ACC112 (cell line): ENCODE measurements around the gene FERMT2.
A peak's percentile ranks its signal among the peaks of the same experiment; 100 is the strongest.
"Not testable (repeated sequence)": the region's sequence is repeated elsewhere in the genome, so short reads cannot be mapped to it uniquely, and the experiment has no call there.

Experiments used
- H2AFZ ChIP-seq: fragments of 200-600 bp; sonication (generic); one replicate; pipeline ENCODE4 v1.6.0; 2017; ENCODE audit warnings: antibody characterized with exemption, low read length; ENCODE audit not compliant: unreplicated experiment
- H3K27ac ChIP-seq: fragments of 200-600 bp; sonication (generic); 2 replicates; pipeline ENCODE4 v1.5.1; 2014; ENCODE audit warnings: low read depth, mild to moderate bottlenecking, antibody characterized with exemption, low read length, moderate library complexity
- H3K27me3 ChIP-seq: fragments of 200-600 bp; sonication (generic); 2 replicates; pipeline ENCODE4 v1.6.1; 2014; ENCODE audit warnings: mild to moderate bottlenecking, antibody characterized with exemption, low read length, moderate library complexity, mixed read lengths; ENCODE audit not compliant: insufficient read depth
- H3K36me3 ChIP-seq: fragments of 200-600 bp; sonication (generic); 2 replicates; pipeline ENCODE4 v1.6.1; 2016; ENCODE audit warnings: mild to moderate bottlenecking, antibody characterized with exemption, low read length, moderate library complexity, mixed read lengths; ENCODE audit not compliant: insufficient read depth
- H3K4me1 ChIP-seq: fragments of 200-600 bp; sonication (generic); one replicate; pipeline ENCODE4 v1.6.1; 2016; ENCODE audit warnings: low read length, mixed read lengths; ENCODE audit not compliant: insufficient read depth, unreplicated experiment, control insufficient read depth
- H3K4me3 ChIP-seq: fragments of 200-600 bp; sonication (generic); 2 replicates; pipeline ENCODE4 v1.5.1; 2014; ENCODE audit warnings: mild to moderate bottlenecking, low read depth, low read length
- H3K79me2 ChIP-seq: fragments of 200-600 bp; sonication (generic); one replicate; pipeline ENCODE4 v1.6.0; 2016; ENCODE audit warnings: low read length; ENCODE audit not compliant: control insufficient read depth, unreplicated experiment, insufficient read depth

FERMT2 gene

GRCh38 chr14:52922059-52922458 lies 28.8 kb downstream of the FERMT2 start:
- peaks cover 90% of the 10 kb centered on the region for H3K79me2 ChIP-seq
- H3K4me1 ChIP-seq, result peaks cover 95% of the 10 kb centered on the region
- no peak overlapping the region for H2AFZ ChIP-seq
- no peak overlapping the region for H3K27ac ChIP-seq
- no peak overlapping the region for H3K4me3 ChIP-seq
- peaks cover 1% of the 10 kb centered on the region; the same call in 1 of the 2 replicates for H3K36me3 ChIP-seq
- no peaks in the 10 kb centered on the region for H3K27me3 ChIP-seq

- not testable (repeated sequence) for H3K4me3 ChIP-seq, H2AFZ ChIP-seq, H3K27me3 ChIP-seq, H3K36me3 ChIP-seq
- peaks cover 87% of the 10 kb centered on the region for H3K4me1 ChIP-seq
- H3K27ac ChIP-seq, result peak overlapping the region; percentile 87
- peaks cover 90% of the 10 kb centered on the region for H3K79me2 ChIP-seq
Observed at GRCh38 chr14:52920411-52920810, 30.4 kb downstream of the FERMT2 start.

- H3K4me3 ChIP-seq, result 0 out of 2 replicates have a peak overlapping the region, but pooled peaks have one; percentile 7
- H3K36me3 ChIP-seq, result peaks cover 13% of the 10 kb centered on the region
- H2AFZ ChIP-seq, result no peak overlapping the region
- H3K27ac ChIP-seq, result peak overlapping the region; percentile 87
- peaks cover 84% of the 10 kb centered on the region for H3K4me1 ChIP-seq
- H3K79me2 ChIP-seq, result peaks cover 90% of the 10 kb centered on the region
- no peaks in the 10 kb centered on the region for H3K27me3 ChIP-seq
Observed at GRCh38 chr14:52919971-52920370, 30.9 kb downstream of the FERMT2 start.

- Histone ChIP-seq H3K36me3 (peaks cover 13% of the 10 kb centered on the region), H3K79me2 (peaks cover 89% of the 10 kb centered on the region), H3K27me3 (no peaks in the 10 kb centered on the region), H2AFZ (no peak overlapping the region), H3K4me3 (no peak overlapping the region), H3K4me1 (peaks cover 73% of the 10 kb centered on the region), H3K27ac (peak overlapping the region; percentile 87)
Observed at GRCh38 chr14:52918486-52918885, 32.4 kb downstream of the FERMT2 start.

- Histone ChIP-seq H2AFZ (no peak overlapping the region), H3K4me3 (0 out of 2 replicates have a peak overlapping the region, but pooled peaks have one; percentile 1), H3K27me3 (no peaks in the 10 kb centered on the region), H3K27ac (peak overlapping the region; percentile 87), H3K4me1 (peaks cover 73% of the 10 kb centered on the region), H3K36me3 (peaks cover 13% of the 10 kb centered on the region), H3K79me2 (peaks cover 89% of the 10 kb centered on the region)
Observed at GRCh38 chr14:52917735-52918134, 33.1 kb downstream of the FERMT2 start.

GRCh38 chr14:52914295-52914694 lies 36.6 kb downstream of the FERMT2 start:
- Histone ChIP-seq H3K79me2 (peaks cover 83% of the 10 kb centered on the region), H3K27ac (no peak overlapping the region), H2AFZ (no peak overlapping the region), H3K4me3 (no peak overlapping the region), H3K4me1 (peaks cover 59% of the 10 kb centered on the region), H3K36me3 (peaks cover 16% of the 10 kb centered on the region), H3K27me3 (no peaks in the 10 kb centered on the region)

- H3K79me2 ChIP-seq, result peaks cover 88% of the 10 kb centered on the region
Observed at GRCh38 chr14:52913271-52913670, 37.6 kb downstream of the FERMT2 start.

GRCh38 chr14:52911904-52912303 lies 38.9 kb downstream of the FERMT2 start:
- peaks cover 23% of the 10 kb centered on the region for H3K36me3 ChIP-seq
- H2AFZ ChIP-seq, result no peak overlapping the region
- H3K27ac ChIP-seq, result 0 out of 2 replicates have a peak overlapping the region, but pooled peaks have one; percentile 7
- peaks cover 93% of the 10 kb centered on the region for H3K79me2 ChIP-seq
- peaks cover 50% of the 10 kb centered on the region for H3K4me1 ChIP-seq
- no peak overlapping the region for H3K4me3 ChIP-seq
- no peaks in the 10 kb centered on the region for H3K27me3 ChIP-seq

More at GRCh38 chr14:52913271-52913670, 37.6 kb downstream of the FERMT2 start:
- no peak overlapping the region for H3K4me3 ChIP-seq
- no peak overlapping the region for H2AFZ ChIP-seq
- H3K36me3 ChIP-seq, result peaks cover 24% of the 10 kb centered on the region
- no peaks in the 10 kb centered on the region for H3K27me3 ChIP-seq
- no peak overlapping the region for H3K27ac ChIP-seq
- peaks cover 50% of the 10 kb centered on the region for H3K4me1 ChIP-seq

GRCh38 chr14:52910572-52910971 lies 40.3 kb downstream of the FERMT2 start:
- Histone ChIP-seq H2AFZ (no peak overlapping the region), H3K4me3 (no peak overlapping the region), H3K4me1 (peaks cover 56% of the 10 kb centered on the region), H3K27me3 (no peaks in the 10 kb centered on the region), H3K27ac (peak overlapping the region; percentile 65), H3K36me3 (peaks cover 19% of the 10 kb centered on the region), H3K79me2 (peaks cover 91% of the 10 kb centered on the region)

GRCh38 chr14:52907949-52908348 lies 42.9 kb downstream of the FERMT2 start:
- Histone ChIP-seq H3K4me3 (no peak overlapping the region), H2AFZ (no peak overlapping the region), H3K79me2 (peaks cover 91% of the 10 kb centered on the region), H3K27me3 (no peaks in the 10 kb centered on the region), H3K4me1 (peaks cover 71% of the 10 kb centered on the region), H3K36me3 (peaks cover 13% of the 10 kb centered on the region), H3K27ac (peak overlapping the region; percentile 90)

GRCh38 chr14:52906141-52906601 lies 44.7 kb downstream of the FERMT2 start:
- peaks cover 70% of the 10 kb centered on the region for H3K4me1 ChIP-seq
- peaks cover 91% of the 10 kb centered on the region for H3K79me2 ChIP-seq
- no peak overlapping the region for H2AFZ ChIP-seq
- H3K27me3 ChIP-seq, result no peaks in the 10 kb centered on the region
- H3K27ac ChIP-seq, result peak overlapping the region; percentile 90
- H3K4me3 ChIP-seq, result peak overlapping the region; percentile 62
- H3K36me3 ChIP-seq, result peaks cover 20% of the 10 kb centered on the region
